Liver (tissue), 9 donors: ENCODE results near the gene MED27. TPM values are rescaled to one million over a fixed set of nuclear protein-coding genes. Genes with fewer than 3 reads are reported as not detected.

Source experiments
- DNase-seq: peaks from one replicate; pipeline ENCODE4 v3.0.0-alpha.2; 2017; ENCODE audit warnings: low spot score
- H3K27ac ChIP-seq, 2 donors: one replicate each; pipeline ENCODE4 v1.7.0; 2013; ENCODE audit warnings: inconsistent platforms in 2 of 2, low read length in 2 of 2, control low read depth in 1 of 2, low read depth in 1 of 2, mild to moderate bottlenecking in 1 of 2
- H3K27me3 ChIP-seq, 4 donors: one replicate each; pipeline versions ENCODE4 v1.6.1 to v1.7.0; 2013; ENCODE audit warnings: low read length in 3 of 4, inconsistent platforms in 1 of 4, mild to moderate bottlenecking in 1 of 4, moderate library complexity in 1 of 4; ENCODE audit not compliant: control insufficient read depth in 4 of 4, insufficient read depth in 4 of 4
- H3K36me3 ChIP-seq, 4 donors: one replicate each; pipeline versions ENCODE4 v1.6.1 to v1.7.0; 2013; ENCODE audit warnings: low read length in 3 of 4, mild to moderate bottlenecking in 3 of 4, low read depth in 1 of 4, moderate library complexity in 1 of 4; ENCODE audit not compliant: control insufficient read depth in 4 of 4, insufficient read depth in 3 of 4
- H3K4me1 ChIP-seq, 4 donors: one replicate each; pipeline versions ENCODE4 v1.6.1 to v1.7.0; 2013; ENCODE audit warnings: low read length in 3 of 4, mild to moderate bottlenecking in 3 of 4, moderate library complexity in 1 of 4; ENCODE audit not compliant: control insufficient read depth in 4 of 4, insufficient read depth in 4 of 4
- H3K4me3 ChIP-seq, 3 donors: one replicate each; pipeline versions ENCODE4 v1.6.1 to v1.7.0; 2013; ENCODE audit warnings: low read length in 3 of 3, control low read depth in 1 of 3, low read depth in 1 of 3, mild to moderate bottlenecking in 1 of 3
- H3K9ac ChIP-seq, 2 donors: one replicate each; pipeline ENCODE4 v1.7.0; 2013; ENCODE audit warnings: low read length in 2 of 2, mild to moderate bottlenecking in 2 of 2, moderate library complexity in 2 of 2, control low read depth in 1 of 2, low read depth in 1 of 2
- H3K9me3 ChIP-seq, 4 donors: one replicate each; pipeline versions ENCODE4 v1.6.1 to v1.7.0; 2013; ENCODE audit warnings: low read length in 3 of 4; ENCODE audit not compliant: control insufficient read depth in 4 of 4
- ATF3 ChIP-seq: IDR thresholded peaks from 2 replicates; pipeline ENCODE4 v1.6.1; 2016; ENCODE audit warnings: antibody characterized with exemption
- CTCF ChIP-seq: fragments of 150-350 bp; IDR thresholded peaks from 2 replicates; pipeline ENCODE4 v1.5.1; 2017; ENCODE audit warnings: improper control_type of control experiment, low read depth, low read length; ENCODE audit not compliant: missing input control
- EGR1 ChIP-seq, 2 donors: IDR thresholded peaks; 2 replicates each; pipeline ENCODE4 v1.6.1; 2016 to 2018; ENCODE audit warnings: antibody characterized with exemption in 2 of 2, low read depth in 2 of 2
- FOXA1 ChIP-seq: IDR thresholded peaks from 2 replicates; pipeline ENCODE4 v1.6.1; 2016; ENCODE audit warnings: antibody characterized with exemption
- FOXA2 ChIP-seq: IDR thresholded peaks from 2 replicates; pipeline ENCODE4 v1.6.1; 2016; ENCODE audit warnings: antibody characterized with exemption
- GABPA ChIP-seq, 2 donors: IDR thresholded peaks in 1 of 2; conservative IDR thresholded peaks in 1 of 2; 2 replicates each; pipeline ENCODE4 v1.6.1; 2016; ENCODE audit warnings: antibody characterized with exemption in 2 of 2, mild to moderate bottlenecking in 1 of 2, moderate library complexity in 1 of 2
- HNF4A ChIP-seq, 2 donors: conservative IDR thresholded peaks; 2 replicates each; pipeline ENCODE4 v1.6.1; 2016; ENCODE audit warnings: antibody characterized with exemption in 2 of 2, mild to moderate bottlenecking in 2 of 2
- HNF4G ChIP-seq: IDR thresholded peaks from 2 replicates; pipeline ENCODE4 v1.6.1; 2016; ENCODE audit warnings: antibody characterized with exemption
- JUND ChIP-seq, 2 donors: IDR thresholded peaks; 2 replicates each; pipeline ENCODE4 v1.6.1; 2016; ENCODE audit warnings: antibody characterized with exemption in 2 of 2
- MAX ChIP-seq: IDR thresholded peaks from 2 replicates; pipeline ENCODE4 v1.6.1; 2016; ENCODE audit warnings: antibody characterized with exemption
- NR2F2 ChIP-seq: IDR thresholded peaks from 2 replicates; pipeline ENCODE4 v1.6.1; 2016; ENCODE audit warnings: antibody characterized with exemption
- RAD21 ChIP-seq, 2 donors: IDR thresholded peaks; 2 replicates each; pipeline ENCODE4 v1.6.1; 2016; ENCODE audit warnings: antibody characterized with exemption in 2 of 2, mild to moderate bottlenecking in 2 of 2
- RXRA ChIP-seq, 2 donors: IDR thresholded peaks; 2 replicates each; pipeline ENCODE4 v1.6.1; 2017 to 2018; ENCODE audit warnings: antibody characterized with exemption in 2 of 2, mild to moderate bottlenecking in 1 of 2
- SP1 ChIP-seq: IDR thresholded peaks from 2 replicates; pipeline ENCODE4 v1.6.1; 2018; ENCODE audit warnings: antibody characterized with exemption, mild to moderate bottlenecking
- TAF1 ChIP-seq: conservative IDR thresholded peaks from 2 replicates; pipeline ENCODE4 v1.6.1; 2016; ENCODE audit warnings: antibody characterized with exemption, mild to moderate bottlenecking
- YY1 ChIP-seq: IDR thresholded peaks from 2 replicates; pipeline ENCODE4 v1.6.1; 2016; ENCODE audit warnings: antibody characterized with exemption, mild to moderate bottlenecking
- ZBTB33 ChIP-seq: IDR thresholded peaks from 2 replicates; pipeline ENCODE4 v1.6.1; 2016; ENCODE audit warnings: antibody characterized with exemption
- WGBS: extraction: QIAGEN DNeasy Blood & Tissue Kit; methylation state at CpG from one replicate; pipeline ENCODE4 v1.1.7; 2013; 5-methylcytosine and 5-hydroxymethylcytosine counted together
- polyA plus RNA-seq, 2 donors: library from polyadenylated mRNA; stranded (reverse) in 1 of 2; unstranded in 1 of 2; fragments of 200-250 nt in 1 of 2; fragments of >200 nt in 1 of 2; fragmentation: Nextera tagmentation in 1 of 2; extraction: Ambion mirVana in 1 of 2; gene quantifications; one replicate each; pipeline versions ENCODE4 v1.2.1 to v1.2.3, GENCODE V29; 2013 to 2015
- total RNA-seq, 2 donors: library from RNA; depleted of rRNA; stranded (reverse); fragments of >200 nt; gene quantifications; one replicate each; pipeline ENCODE4 v1.2.3, GENCODE V29; 2014
- donor health status: healthy.
- donor health status: healthy.
- donor health status: healthy.
- donor health status: healthy.
- donor health status: healthy.

The MED27 gene
- total and polyA plus RNA-seq, 4 donors: 4.6 to 7.9 (median 5.5) TPM

GRCh38 chr9:131926360-131926922, 153.2 kb downstream of the MED27 start:
- 96% methylated on average over 6 of the region's 6 CpGs for WGBS
- Histone ChIP-seq H3K9me3 (no peaks in the 10 kb centered on the region), H3K4me3 (no peak overlapping the region), H3K27me3 (no peaks in the 10 kb centered on the region), H3K9ac (no peak overlapping the region), H3K36me3 (no peaks in the 10 kb centered on the region), H3K4me1 (no peaks in the 10 kb centered on the region), H3K27ac (no peak overlapping the region)
- DNase-seq: no peak
- TF ChIP-seq JUND (IDR thresholded peaks at IDR 0.05) (no peak), CTCF (no peak)

- WGBS: 95% methylated on average over 6 of the region's 6 CpGs
Observed at GRCh38 chr9:131925677-131926177, 153.9 kb downstream of the MED27 start.

More at GRCh38 chr9:131925677-131926177, 153.9 kb downstream of the MED27 start:
- Histone ChIP-seq H3K27me3 (no peaks in the 10 kb centered on the region), H3K4me1 (no peaks in the 10 kb centered on the region), H3K9ac (no peak overlapping the region), H3K9me3 (no peaks in the 10 kb centered on the region), H3K4me3 (no peak overlapping the region), H3K36me3 (no peaks in the 10 kb centered on the region), H3K27ac (no peak overlapping the region)
- no peak for DNase-seq
- TF ChIP-seq SP1 (no peak), EGR1 (IDR thresholded peaks at IDR 0.05; ENCODE audit: low read depth in 2 of 2) (no peak), JUND (IDR thresholded peaks at IDR 0.05) (no peak), RXRA (IDR thresholded peaks at IDR 0.05) (no peak), CTCF (no peak), RAD21 (IDR thresholded peaks at IDR 0.05) (no peak), HNF4A (conservative IDR thresholded peaks at IDR 0.05) (no peak), TAF1 (no peak), MAX (no peak), YY1 (no peak), GABPA (IDR thresholded peaks at IDR 0.05 in 1 of 2, conservative IDR thresholded peaks at IDR 0.05 in 1 of 2) (no peak), FOXA2 (no peak), FOXA1 (no peak), ATF3 (no peak), ZBTB33 (no peak), NR2F2 (no peak), HNF4G (no peak)
